Measurements from ENCODE around the gene PRICKLE3.

The PRICKLE3 gene

DNA sequence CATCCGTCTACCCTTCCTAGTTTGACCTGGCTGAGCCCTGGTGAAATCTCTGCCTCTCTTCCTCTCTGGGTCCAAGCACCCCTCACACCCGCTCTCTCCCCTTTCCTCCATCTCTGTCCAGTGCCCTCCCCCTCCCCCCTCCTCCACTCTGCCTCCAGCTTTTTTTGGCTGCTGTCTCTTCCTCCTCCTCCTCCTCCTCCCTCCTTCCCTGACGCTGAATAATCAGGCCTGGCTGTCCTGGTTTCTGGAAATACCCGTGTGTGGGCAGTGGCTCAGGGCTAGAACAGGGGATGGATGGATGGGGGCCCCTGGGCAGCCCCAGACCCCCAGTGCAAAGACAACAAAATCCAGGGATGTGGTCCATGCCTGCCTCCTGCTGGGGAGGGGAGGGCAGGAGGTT, 18.5 kb upstream of the PRICKLE3 start:
- no peak for DNase-seq

DNA sequence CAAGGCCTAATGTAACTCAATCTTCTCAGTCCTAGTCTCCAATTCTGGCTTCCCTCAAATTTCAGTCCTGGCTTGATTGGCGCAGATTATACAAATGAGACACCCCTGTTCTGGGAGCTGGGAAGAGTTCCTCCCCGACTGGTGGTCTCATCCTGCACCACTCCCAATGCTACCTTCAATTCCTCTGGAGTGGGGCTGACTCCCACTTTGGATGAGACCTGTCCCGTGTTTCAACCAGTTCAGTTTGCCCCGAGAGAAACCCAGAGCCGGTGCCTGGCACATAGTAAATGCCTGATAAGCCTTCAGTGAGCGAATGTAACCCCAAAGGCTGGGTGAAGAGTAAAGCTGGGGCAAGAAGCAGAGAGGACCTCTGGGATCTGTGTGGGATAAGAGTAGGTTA, 17.8 kb upstream of the PRICKLE3 start:
- DNase-seq, result no peak

DNA sequence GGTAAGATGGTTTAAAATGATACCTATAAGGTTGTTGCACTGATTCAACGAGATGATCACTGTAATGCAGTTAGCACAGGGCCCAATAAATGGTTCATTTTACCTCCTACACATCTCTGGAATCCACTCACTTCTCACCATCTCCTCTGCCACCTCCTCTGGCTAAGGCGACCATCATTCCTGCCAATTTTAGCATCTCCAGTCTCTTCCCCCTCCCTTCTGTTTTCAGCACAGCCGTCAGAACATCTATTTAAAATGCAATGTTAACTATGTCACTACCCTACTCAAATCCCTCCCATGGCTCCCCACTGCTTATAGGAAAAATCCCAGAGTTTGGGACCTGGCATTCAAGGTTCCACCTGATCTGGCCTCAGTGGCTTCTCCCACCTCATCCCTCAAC, 17.4 kb upstream of the PRICKLE3 start:
- no peak for DNase-seq

DNA sequence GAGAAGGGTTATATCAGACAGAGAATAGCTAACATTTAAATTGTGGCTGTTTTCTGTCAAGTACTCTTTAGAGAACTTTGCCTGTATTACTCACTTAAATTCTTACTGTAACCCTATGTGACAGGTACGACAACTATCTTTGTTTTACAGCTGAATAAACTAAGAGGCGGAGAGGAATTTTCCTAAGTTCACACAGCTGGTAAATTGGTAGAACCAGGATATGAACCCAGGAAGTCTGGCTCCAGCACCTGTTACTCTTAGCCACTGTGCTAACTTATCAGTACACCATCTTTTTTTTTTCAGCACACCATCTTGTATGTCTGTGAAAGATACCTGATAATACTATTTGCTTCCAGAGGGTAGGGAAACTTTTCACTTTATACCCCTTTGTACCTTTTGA, 15.8 kb upstream of the PRICKLE3 start:
- DNase-seq, result no peak

DNA sequence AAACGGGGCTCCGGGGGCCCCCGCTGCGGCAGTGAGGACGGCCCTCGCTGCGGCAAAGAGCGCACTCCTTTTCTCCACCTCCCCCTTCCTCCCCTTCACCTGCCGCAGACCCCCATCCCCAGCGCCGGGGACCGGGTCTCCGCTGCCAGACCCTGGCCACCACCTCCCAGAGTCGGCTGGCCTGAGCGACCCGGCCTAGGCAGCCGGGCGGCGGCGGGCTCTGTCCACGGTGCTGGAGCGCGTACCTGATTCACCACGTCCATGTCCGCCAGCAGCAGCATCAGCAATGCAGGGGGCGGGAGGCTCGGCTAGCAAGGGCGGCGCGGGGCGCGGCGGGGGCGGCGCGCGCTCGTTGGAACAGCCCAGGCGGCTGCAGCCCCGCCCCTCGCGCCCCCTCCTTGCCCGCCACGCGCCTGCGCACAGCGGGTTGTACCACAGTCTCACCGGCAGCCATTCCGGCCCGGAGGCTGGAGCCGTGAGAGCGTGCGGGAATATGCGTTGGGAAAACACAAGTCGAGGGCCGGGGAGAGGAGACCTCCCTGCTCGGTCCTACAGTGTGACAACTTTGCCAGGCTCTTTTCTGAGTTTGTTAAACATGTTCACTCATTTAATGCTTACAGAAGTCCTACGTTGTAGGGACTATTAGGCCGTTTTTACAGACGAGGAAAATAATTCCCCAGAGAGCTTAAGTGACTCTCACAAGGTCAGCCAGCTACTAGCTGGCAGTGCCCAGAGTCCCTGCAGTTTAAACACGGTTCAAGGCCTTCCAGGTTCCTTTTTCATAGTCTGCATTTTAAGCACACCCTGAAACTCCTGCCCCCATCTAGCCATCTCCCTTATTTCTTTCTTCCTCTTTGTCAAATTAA, 14.0 kb upstream of the PRICKLE3 start, which contains the start of gene SYP:
Gene SYP (minus strand): TSS at position 288 of the 866 bp plus-strand sequence. CDS start 7 bp downstream, at position 281.
- peak; percentile 73 for DNase-seq

DNA sequence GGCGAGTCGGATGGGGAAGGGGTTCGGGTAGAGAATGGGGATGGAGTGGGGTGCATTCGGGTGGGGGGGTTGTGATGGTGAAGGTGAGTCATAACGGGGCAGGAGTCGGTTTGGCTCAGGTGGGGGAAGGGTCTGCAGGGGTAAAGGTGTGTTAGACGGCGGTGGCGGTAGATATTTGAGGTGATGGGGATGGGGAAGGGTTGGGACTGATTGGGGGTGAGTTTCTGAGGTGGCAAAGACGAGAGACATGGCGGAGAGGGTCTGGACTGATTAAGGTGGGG, 13.1 kb upstream of the PRICKLE3 start:
- DNase-seq, result no peak

- DNase-seq, result no peak
These were observed 12.6 kb upstream of the PRICKLE3 start for GRCh38 chrX:49198540-49199314.

- no peak for DNase-seq
These were observed 11.4 kb upstream of the PRICKLE3 start for GRCh38 chrX:49197543-49198087.

DNA sequence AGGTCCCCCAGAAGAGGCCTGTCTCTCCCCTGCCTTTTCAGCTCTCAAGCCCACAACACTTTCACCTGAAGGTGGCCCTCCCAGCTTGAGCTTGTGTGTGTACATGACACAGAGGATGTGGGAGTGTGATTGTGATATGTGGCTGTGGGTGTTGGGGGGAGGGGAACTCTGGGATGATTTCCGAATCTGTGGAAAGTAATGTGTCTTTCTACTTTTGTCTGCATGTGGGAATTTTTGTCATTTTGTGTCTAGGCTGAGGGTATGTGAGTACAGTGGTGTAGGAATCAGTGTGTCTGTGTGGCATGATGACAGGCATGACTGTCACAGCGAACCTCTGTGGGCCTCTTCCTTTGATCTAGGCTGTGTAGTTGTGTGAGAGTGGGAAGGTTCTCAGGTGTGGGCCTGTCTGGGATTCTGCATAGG, 7.4 kb upstream of the PRICKLE3 start:
- DNase-seq, result no peak

- DNase-seq, result no peak
These were observed 6.7 kb upstream of the PRICKLE3 start for GRCh38 chrX:49192722-49193328.

GRCh38 chrX:49191574-49192011, 5.4 kb upstream of the PRICKLE3 start:
- DNase-seq, result no peak

DNA sequence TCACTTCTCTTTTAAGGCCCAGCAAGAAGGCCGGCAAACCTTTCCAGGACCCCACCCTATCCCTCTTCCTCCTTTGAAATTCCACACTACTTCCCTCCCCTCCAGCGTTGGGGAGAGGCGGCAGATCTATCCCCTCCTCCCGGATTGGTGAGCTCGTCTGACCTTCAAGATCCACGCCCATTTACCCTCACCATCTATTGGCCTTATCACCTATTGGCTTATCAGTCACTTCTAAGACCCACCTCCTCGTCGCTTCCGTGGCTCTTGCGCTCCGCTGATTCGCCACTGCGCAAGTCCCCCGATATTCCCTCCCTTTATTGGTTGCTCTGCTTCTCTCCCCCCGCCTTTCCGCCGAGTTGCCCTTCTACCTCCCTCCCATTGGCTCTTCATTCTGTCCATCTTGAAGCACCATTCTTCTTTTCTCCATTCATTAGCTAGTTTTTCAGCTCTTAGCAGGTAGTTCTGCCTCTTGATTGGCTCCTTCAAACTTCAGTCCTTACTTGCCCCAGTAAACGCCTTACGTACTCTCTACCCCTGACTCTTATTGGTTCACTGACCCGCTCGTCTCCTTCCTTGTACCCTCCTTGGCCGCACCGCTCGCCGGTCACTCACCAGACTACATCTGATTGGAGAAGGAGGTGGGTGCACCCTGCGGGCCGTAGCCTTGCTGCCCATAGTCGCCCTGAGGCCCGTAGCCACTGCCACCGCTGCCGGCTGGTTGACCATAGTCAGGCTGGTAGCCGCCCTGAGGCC, 4.8 kb upstream of the PRICKLE3 start:
- peak; percentile 88 for DNase-seq

- no peak for DNase-seq
These were observed 3.4 kb upstream of the PRICKLE3 start for GRCh38 chrX:49189606-49190005.

DNA sequence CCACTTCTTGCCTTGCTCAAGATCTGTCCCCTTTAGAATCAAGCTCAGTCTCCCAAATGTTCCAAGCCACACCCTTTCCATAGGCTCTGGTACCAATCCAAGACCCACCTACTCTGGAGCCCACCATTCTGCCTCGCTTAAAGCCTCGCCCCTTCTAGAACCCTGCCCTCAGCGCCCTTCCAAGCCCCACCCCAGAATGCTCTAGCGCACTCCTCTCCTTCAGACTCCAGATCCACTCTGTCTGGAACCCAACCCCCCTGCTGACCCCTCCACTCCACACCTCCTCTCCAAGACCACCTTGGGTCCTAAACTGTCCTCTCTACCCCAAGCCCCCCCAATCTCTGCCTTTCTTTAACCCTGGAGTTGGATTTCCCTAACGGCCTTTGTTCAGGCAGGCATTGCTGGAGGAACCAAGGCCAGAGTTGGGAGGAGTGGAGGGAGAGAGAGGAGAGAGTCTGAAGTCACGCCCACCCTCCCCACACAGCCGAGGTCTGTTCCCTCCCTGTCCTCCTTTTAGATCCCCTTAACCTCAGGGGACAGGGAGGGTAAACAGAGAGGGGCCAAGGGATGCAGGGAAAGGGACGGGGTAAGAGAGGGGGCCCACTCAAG, 2.4 kb upstream of the PRICKLE3 start:
- DNase-seq, result no peak

- DNase-seq, result no peak
These were observed 1.4 kb upstream of the PRICKLE3 start for GRCh38 chrX:49187526-49187925.

DNA sequence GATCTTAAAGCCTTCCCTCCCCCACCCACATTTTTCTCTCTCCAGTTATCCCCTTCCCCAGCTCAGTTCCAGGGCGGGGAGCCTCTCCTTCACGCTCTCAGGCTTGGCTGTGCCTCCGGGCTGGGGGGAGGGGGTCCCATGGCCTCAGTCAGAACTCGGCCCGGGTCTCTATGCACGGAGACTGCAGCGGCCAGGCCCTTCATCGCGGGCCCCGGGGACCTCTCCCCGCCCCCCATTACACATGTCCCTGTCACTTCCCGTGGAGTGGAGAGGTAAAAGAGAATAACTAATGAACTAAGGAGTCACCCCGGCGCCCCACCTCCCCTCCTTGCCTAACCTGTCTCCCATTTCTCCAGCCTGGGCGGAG, 838 bp upstream of the PRICKLE3 start:
- DNase-seq, result no peak

DNA sequence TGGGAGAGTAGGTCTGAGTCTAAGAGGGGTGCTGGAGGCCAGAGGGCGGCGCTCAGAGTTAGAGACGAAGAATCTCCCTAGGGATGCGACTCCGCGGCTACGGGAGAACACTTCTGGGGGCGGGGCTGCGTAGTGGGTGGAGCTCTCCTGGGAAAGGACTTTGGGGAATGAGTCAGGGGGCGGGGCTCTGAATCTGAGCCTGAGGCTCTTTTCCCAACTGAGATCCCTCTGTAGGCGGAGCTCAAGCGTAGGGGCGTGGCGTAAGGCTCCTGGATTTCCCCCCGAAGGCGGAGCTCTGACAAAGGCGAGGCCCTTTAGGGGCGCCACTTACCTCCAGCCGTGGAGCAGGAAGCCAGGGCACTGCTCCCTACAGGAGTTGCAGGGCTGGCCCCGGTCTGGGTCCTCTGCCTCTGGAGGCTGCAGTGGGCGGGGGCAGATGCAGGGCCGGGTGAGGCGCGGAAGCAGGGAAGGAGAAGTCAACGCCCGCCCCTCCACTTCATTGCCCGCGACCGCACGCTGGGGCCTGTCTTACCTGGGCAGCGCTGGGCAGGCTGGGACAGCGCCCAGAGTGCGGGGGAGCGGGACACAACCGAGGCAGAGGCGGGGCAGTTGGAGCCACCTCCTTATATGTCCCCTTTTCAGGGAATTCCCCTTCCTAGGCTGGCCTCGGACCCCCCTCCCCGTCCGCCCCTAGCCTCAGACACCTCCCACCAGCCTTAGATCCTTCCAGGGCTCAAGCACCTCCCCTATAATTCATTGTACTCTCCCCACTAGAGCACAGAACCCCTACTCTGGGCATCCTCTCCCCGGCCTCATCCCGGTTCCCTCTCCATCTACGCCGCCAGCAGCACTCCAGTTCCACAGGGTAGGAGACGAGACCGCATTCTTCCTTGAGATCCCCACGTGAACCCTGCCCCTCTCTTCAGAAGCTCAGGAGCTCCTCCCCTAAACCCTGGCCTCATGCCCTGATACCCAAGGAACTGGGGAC, 1.6 kb downstream of the PRICKLE3 start:
- peak; percentile 87 for DNase-seq

DNA sequence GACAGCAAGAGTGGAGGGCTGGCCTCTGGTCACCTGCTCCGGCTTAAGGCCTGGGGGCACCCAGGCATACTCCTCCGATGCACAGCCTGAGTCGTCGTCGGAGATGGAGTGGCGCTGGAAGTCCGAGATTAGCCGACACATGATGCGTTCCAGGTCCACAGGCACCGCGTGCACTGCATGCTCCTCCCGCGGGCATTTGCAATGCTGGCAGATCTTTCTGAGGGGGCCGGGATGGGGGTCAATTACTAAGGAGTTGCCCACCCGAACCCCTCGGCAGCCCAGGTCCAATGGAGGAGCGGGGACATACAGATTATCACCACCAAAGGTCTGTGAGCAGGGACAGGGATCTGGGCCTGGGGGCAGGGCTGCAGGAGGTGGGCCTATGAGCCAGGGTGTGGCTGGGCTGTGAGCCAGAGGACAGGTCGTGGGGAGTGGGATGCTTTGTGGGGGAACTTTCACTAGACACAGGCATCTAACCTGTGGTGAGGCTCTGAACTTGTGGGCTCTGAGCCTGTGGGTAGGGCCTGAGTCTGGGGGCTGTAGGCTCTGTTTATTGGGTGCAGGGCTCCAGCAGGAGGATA, 2.4 kb downstream of the PRICKLE3 start:
- DNase-seq, result no peak

GRCh38 chrX:49179358-49179757, 6.8 kb downstream of the PRICKLE3 start:
- no peak for DNase-seq

GRCh38 chrX:49178537-49178936, 7.6 kb downstream of the PRICKLE3 start:
- DNase-seq, result no peak
